ENCODE data around the gene RNF187. TPM values are rescaled to one million over a fixed set of nuclear protein-coding genes. Genes with fewer than 3 reads are reported as not detected.

The RNF187 gene
- 60.2 and 85.9 TPM in 2 replicates for total RNA-seq

DNA sequence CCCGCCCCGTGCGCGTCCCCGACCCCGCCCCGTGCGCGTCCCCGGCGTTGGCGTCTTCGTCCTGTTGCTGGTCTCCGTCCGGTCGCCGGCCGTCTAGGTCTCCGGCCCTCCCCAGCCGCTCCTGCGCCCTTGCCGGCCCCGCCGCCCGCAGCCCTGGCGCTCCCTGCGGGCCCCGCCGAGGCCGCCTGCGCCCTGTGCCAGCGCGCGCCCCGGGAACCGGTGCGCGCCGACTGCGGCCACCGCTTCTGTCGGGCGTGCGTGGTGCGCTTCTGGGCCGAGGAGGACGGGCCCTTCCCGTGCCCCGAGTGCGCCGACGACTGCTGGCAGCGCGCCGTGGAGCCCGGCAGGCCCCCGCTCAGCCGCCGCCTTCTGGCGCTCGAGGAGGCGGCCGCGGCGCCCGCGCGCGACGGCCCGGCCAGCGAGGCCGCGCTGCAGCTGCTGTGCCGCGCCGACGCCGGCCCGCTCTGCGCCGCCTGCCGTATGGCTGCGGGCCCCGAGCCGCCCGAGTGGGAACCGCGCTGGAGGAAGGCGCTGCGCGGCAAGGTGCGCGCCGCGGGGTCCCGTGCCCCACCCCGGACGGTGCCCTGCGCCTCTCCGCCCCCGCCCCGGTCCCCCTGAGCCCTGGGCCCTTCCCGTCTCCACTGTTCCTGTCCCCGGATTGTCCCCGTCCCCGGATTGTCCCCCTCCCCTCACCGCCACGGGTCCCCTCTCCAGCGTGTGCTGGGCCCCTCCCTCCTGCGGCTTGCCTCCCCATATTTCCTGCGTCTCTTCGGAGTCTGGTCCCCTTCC lies at the start of gene RNF187:
TSS of gene RNF187 (plus strand) at position 47 of the 789 bp plus-strand sequence.

Other genes starting within 250 kb of the RNF187 start
- 16.0 and 20.9 TPM in 2 replicates for gene TRIM11, start 80.5 kb upstream of the RNF187 start, total RNA-seq
- gene TRIM17, start 70.5 kb upstream of the RNF187 start, total RNA-seq, result not detected in 2 replicates
- 17.7 and 20.1 TPM in 2 replicates for gene RHOU, start 248.1 kb downstream of the RNF187 start, total RNA-seq

All from cardiac ventricle fibroblast (primary cell).